ENCODE results near the gene TEKTIP1.
A peak's percentile ranks its signal among the peaks of the same experiment; 100 is the strongest.

Gene TEKTIP1

GRCh38 chr19:3551792-3552095 is 12.8 kb downstream of the TEKTIP1 start:
- Histone ChIP-seq H3K9ac (ENCODE audit: low read depth, low read length) (no peak overlapping the region), H2AFZ (ENCODE audit: low read depth, low read length) (no peak overlapping the region), H3K36me3 (ENCODE audit: insufficient read depth, low read length) (peaks cover 22% of the 10 kb centered on the region), H3K4me3 (ENCODE audit: low read depth in 1 of 2, low read length in 2 of 2) (no peak overlapping the region), H3K4me2 (ENCODE audit: insufficient read depth, low read length) (no peak overlapping the region), H3K9me3 (ENCODE audit: insufficient read depth, low read length, severe bottlenecking) (no peaks in the 10 kb centered on the region), H3K4me1 (ENCODE audit: insufficient read depth, low read length) (peaks cover 37% of the 10 kb centered on the region), H3K27ac (ENCODE audit: low read length) (no peak overlapping the region), H3K27me3 (ENCODE audit: insufficient read depth, low read length, poor library complexity) (no peaks in the 10 kb centered on the region), H4K20me1 (ENCODE audit: insufficient read depth, low read length) (peaks cover 34% of the 10 kb centered on the region), H3K79me2 (ENCODE audit: insufficient read depth, low read length) (peaks cover 36% of the 10 kb centered on the region)
- DNase-seq (no peak), ATAC-seq (ENCODE audit: insufficient read depth, low read depth) (no peak)
- TF ChIP-seq CTCF (IDR thresholded peaks at IDR 0.05; ENCODE audit: borderline replicate concordance, extremely low read depth, low read length, poor library complexity, severe bottlenecking) (no peak), EZH2 (IDR thresholded peaks at IDR 0.05; ENCODE audit: borderline replicate concordance, low read depth, low read length, severe bottlenecking) (no peak)

DNA sequence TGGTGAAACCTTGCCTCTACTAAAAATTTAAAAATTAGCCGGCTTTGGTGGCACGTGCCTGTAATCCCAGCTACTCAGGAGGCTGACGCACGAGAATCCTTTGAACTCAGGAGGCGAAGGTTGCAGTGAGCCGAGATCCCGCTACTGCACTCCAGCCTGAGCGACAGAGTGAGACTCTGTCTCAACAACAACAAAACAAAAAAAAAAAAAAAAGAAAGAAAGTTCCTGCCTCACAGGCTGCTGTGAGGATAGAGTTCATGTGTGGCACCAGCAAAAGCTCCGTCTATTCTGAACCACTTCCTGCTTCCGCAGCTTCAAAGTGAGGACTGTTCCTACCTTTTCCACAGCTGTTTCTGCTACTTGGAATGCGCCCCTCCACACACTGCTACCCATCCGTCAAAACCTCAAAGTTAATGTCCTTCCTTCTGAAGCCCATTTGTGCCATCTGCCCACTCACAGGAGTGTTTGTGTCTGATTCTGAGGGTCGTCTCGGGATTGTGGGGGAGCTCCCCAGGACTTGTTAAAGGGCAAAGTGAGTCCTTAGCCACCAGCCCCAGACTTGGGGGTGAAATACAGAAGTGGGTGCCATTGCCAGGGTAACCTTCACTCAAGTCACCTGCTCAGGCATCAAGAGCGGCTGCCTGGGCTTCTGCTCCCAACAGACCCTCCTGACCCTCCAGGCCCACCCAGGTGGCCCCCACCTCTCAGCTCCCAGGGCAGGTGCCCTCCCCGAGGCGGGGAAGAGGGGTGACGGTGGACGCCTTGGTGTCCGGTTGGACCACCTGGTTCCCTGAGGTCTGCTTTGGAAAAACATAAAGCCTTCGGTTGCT is 15.5 kb downstream of the TEKTIP1 start:
- H3K4me1 ChIP-seq (ENCODE audit: insufficient read depth, low read length): peaks cover 50% of the 10 kb centered on the region
- H4K20me1 ChIP-seq (ENCODE audit: insufficient read depth, low read length): peaks cover 19% of the 10 kb centered on the region
- no peaks in the 10 kb centered on the region for H3K9me3 ChIP-seq (ENCODE audit: insufficient read depth, low read length, severe bottlenecking)
- no peaks in the 10 kb centered on the region for H3K27me3 ChIP-seq (ENCODE audit: insufficient read depth, low read length, poor library complexity)
- H3K79me2 ChIP-seq (ENCODE audit: insufficient read depth, low read length): peaks cover 41% of the 10 kb centered on the region
- peak overlapping the region; percentile 45 for H2AFZ ChIP-seq (ENCODE audit: low read depth, low read length)
- TF ChIP-seq CTCF (IDR thresholded peaks at IDR 0.05; ENCODE audit: borderline replicate concordance, extremely low read depth, low read length, poor library complexity, severe bottlenecking) (no peak), EZH2 (IDR thresholded peaks at IDR 0.05; ENCODE audit: borderline replicate concordance, low read depth, low read length, severe bottlenecking) (no peak)
- DNase-seq: peak; percentile 84
- peak overlapping the region; percentile 79 for H3K27ac ChIP-seq (ENCODE audit: low read length)
- peak overlapping the region; percentile 95 for H3K4me2 ChIP-seq (ENCODE audit: insufficient read depth, low read length)
- H3K4me3 ChIP-seq (ENCODE audit: low read depth in 1 of 2, low read length in 2 of 2): peak overlapping the region in 1 of 2 experiments; percentile 44; a peak in 2 of 4 replicates
- H3K9ac ChIP-seq (ENCODE audit: low read depth, low read length): peak overlapping the region; percentile 74
- ATAC-seq (ENCODE audit: insufficient read depth, low read depth): peak; percentile 70
- H3K36me3 ChIP-seq (ENCODE audit: insufficient read depth, low read length): peaks cover 9% of the 10 kb centered on the region; the same call in 1 of the 2 replicates

GRCh38 chr19:3555653-3556422 is 16.9 kb downstream of the TEKTIP1 start:
- ATAC-seq (ENCODE audit: insufficient read depth, low read depth) (no peak), DNase-seq (no peak)
- Histone ChIP-seq H3K9ac (ENCODE audit: low read depth, low read length) (peak overlapping the region; percentile 74), H3K27me3 (ENCODE audit: insufficient read depth, low read length, poor library complexity) (no peaks in the 10 kb centered on the region), H3K4me3 (ENCODE audit: low read depth in 1 of 2, low read length in 2 of 2) (peak overlapping the region; percentile 59 to 77; a peak in 3 of 4 replicates), H3K4me1 (ENCODE audit: insufficient read depth, low read length) (peaks cover 50% of the 10 kb centered on the region), H3K9me3 (ENCODE audit: insufficient read depth, low read length, severe bottlenecking) (no peaks in the 10 kb centered on the region), H3K36me3 (ENCODE audit: insufficient read depth, low read length) (peaks cover 3% of the 10 kb centered on the region; the same call in 1 of the 2 replicates), H3K27ac (ENCODE audit: low read length) (peak overlapping the region; percentile 79), H4K20me1 (ENCODE audit: insufficient read depth, low read length) (peaks cover 19% of the 10 kb centered on the region), H3K79me2 (ENCODE audit: insufficient read depth, low read length) (peaks cover 41% of the 10 kb centered on the region), H2AFZ (ENCODE audit: low read depth, low read length) (no peak overlapping the region), H3K4me2 (ENCODE audit: insufficient read depth, low read length) (peak overlapping the region; percentile 95)
- TF ChIP-seq CTCF (IDR thresholded peaks at IDR 0.05; ENCODE audit: borderline replicate concordance, extremely low read depth, low read length, poor library complexity, severe bottlenecking) (no peak), EZH2 (IDR thresholded peaks at IDR 0.05; ENCODE audit: borderline replicate concordance, low read depth, low read length, severe bottlenecking) (no peak)
